Measurements from ENCODE around the gene SERPINE1. TPM values are rescaled to one million over a fixed set of nuclear protein-coding genes. Genes with fewer than 3 reads are reported as not detected.

Gene SERPINE1
- total RNA-seq, 2 donors from 2014 or later, result 3.7 to 24.4 TPM

DNA sequence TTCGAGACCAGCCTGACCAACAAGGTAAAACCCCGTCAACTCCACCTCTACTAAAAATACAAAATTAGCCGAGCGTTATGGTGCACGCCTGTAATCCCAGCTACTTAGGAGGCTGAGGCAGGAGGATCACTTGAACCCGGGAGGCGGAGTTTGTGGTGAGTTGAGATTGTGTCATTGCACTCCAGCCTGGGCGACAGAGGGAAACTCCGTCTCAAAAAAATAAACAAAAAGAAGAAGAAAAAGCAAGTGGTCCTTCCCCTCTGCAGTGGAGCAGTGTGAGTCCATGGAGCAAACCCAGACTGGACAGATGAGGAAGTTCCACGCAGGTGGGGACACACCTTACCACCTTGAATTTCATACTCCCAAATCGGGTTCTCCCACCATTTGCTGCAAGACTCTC lies 13.1 kb upstream of the SERPINE1 start:
- WGBS, result 84% methylated on average over 11 of the region's 11 CpGs
- Histone ChIP-seq H3K27ac (peak overlapping the region in 1 of 2 donors; percentile 5), H3K4me3 (no peak overlapping the region), H3K27me3 (replicated peaks; ENCODE audit: insufficient read depth) (no peaks in the 10 kb centered on the region), H3K4me1 (replicated peaks) (no peaks in the 10 kb centered on the region), H3K36me3 (no peaks in the 10 kb centered on the region), H3K9me3 (no peaks in the 10 kb centered on the region)
- intact Hi-C loops (cut with DNase I), result no loop called here
- no peak for TF ChIP-seq POLR2AphosphoS5 (IDR thresholded peaks at IDR 0.05)
- TF ChIP-seq, protein P1, sequence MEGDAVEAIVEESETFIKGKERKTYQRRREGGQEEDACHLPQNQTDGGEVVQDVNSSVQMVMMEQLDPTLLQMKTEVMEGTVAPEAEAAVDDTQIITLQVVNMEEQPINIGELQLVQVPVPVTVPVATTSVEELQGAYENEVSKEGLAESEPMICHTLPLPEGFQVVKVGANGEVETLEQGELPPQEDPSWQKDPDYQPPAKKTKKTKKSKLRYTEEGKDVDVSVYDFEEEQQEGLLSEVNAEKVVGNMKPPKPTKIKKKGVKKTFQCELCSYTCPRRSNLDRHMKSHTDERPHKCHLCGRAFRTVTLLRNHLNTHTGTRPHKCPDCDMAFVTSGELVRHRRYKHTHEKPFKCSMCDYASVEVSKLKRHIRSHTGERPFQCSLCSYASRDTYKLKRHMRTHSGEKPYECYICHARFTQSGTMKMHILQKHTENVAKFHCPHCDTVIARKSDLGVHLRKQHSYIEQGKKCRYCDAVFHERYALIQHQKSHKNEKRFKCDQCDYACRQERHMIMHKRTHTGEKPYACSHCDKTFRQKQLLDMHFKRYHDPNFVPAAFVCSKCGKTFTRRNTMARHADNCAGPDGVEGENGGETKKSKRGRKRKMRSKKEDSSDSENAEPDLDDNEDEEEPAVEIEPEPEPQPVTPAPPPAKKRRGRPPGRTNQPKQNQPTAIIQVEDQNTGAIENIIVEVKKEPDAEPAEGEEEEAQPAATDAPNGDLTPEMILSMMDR (IDR thresholded peaks at IDR 0.05), result no peak
- no peak for TF ChIP-seq POLR2A (IDR thresholded peaks at IDR 0.05)
- DNase-seq (ENCODE audit: low spot score), result no peak

- no peak for DNase-seq (ENCODE audit: low spot score)
- no peaks in the 10 kb centered on the region for H3K27me3 ChIP-seq (replicated peaks; ENCODE audit: insufficient read depth)
- no peak for TF ChIP-seq POLR2AphosphoS5 (IDR thresholded peaks at IDR 0.05)
- TF ChIP-seq, protein P1 (IDR thresholded peaks at IDR 0.05), result no peak
- no peak for TF ChIP-seq POLR2A (IDR thresholded peaks at IDR 0.05)
- intact Hi-C loops (cut with DNase I), result no loop called here
- H3K27ac ChIP-seq, result no peak overlapping the region
- no peaks in the 10 kb centered on the region for H3K36me3 ChIP-seq
- no peaks in the 10 kb centered on the region for H3K9me3 ChIP-seq
- no peak overlapping the region for H3K4me3 ChIP-seq
- 48% methylated on average over 8 of the region's 8 CpGs for WGBS
- no peaks in the 10 kb centered on the region for H3K4me1 ChIP-seq (replicated peaks)
These were observed 12.4 kb upstream of the SERPINE1 start for GRCh38 chr7:101114492-101114891.

DNA sequence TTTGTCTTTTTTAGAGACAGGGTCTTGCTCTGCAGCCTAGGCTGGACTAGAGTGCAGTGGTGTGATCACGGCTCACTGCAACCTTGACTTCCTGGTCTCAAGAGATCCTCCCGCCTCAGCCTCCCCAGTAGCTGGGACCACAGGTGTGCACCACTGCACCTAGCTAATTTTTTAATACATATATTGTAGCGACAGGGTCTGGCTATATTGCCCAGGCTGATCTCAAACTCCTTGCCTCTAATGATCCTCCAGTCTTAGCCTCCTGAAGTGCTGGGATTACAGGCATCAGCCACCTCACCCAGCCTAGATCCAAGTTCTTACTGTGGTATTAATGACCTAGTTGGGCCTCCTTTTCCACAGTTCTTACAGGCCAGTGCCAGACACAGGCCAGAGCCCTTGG lies 11.7 kb upstream of the SERPINE1 start:
- Histone ChIP-seq H3K4me3 (no peak overlapping the region), H3K9me3 (no peaks in the 10 kb centered on the region), H3K4me1 (replicated peaks) (no peaks in the 10 kb centered on the region), H3K27ac (no peak overlapping the region), H3K36me3 (no peaks in the 10 kb centered on the region), H3K27me3 (replicated peaks; ENCODE audit: insufficient read depth) (no peaks in the 10 kb centered on the region)
- WGBS, result 97% methylated on average over 3 of the region's 3 CpGs
- TF ChIP-seq POLR2AphosphoS5 (IDR thresholded peaks at IDR 0.05), result no peak
- TF ChIP-seq POLR2A (IDR thresholded peaks at IDR 0.05), result no peak
- TF ChIP-seq, protein P1 (IDR thresholded peaks at IDR 0.05), result no peak
- no peak for DNase-seq (ENCODE audit: low spot score)
- intact Hi-C loops (cut with DNase I), result no loop called here

GRCh38 chr7:101116898-101117297 lies 10.0 kb upstream of the SERPINE1 start:
- Histone ChIP-seq H3K4me3 (no peak overlapping the region), H3K36me3 (no peaks in the 10 kb centered on the region), H3K4me1 (replicated peaks) (no peaks in the 10 kb centered on the region), H3K27me3 (replicated peaks; ENCODE audit: insufficient read depth) (no peaks in the 10 kb centered on the region), H3K27ac (peak overlapping the region in 1 of 2 donors; percentile 38), H3K9me3 (no peaks in the 10 kb centered on the region)
- TF ChIP-seq POLR2AphosphoS5 (IDR thresholded peaks at IDR 0.05) (no peak), POLR2A (IDR thresholded peaks at IDR 0.05) (no peak)
- TF ChIP-seq, protein P1 (IDR thresholded peaks at IDR 0.05), result no peak
- WGBS, result 84% methylated on average over 10 of the region's 10 CpGs
- intact Hi-C loops (cut with DNase I), result no loop called here
- no peak for DNase-seq (ENCODE audit: low spot score)

DNA sequence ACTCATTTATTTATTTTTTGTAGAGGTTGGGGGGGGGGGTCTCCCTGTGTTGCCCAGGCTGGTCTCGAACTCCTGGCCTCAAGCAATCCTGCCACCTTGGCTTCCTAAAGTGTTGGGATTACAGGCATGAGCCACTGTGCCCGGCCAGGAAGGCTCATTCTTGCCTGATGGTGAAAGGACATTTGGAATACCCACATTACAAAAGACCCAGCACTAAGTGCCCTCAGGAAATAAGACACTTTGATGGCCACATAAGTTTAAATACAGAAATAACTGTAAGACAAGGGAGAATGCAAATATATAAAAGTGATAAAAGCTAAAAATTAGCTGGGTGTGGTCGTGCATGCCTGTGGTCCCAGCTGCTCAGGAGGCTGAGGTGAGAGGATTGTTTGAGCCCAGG lies 8.0 kb upstream of the SERPINE1 start:
- H3K4me1 ChIP-seq (replicated peaks), result no peaks in the 10 kb centered on the region
- no peak overlapping the region for H3K27ac ChIP-seq
- H3K4me3 ChIP-seq, result no peak overlapping the region
- intact Hi-C loops (cut with DNase I), result no loop called here
- no peaks in the 10 kb centered on the region for H3K27me3 ChIP-seq (replicated peaks; ENCODE audit: insufficient read depth)
- H3K36me3 ChIP-seq, result no peaks in the 10 kb centered on the region
- no peak for DNase-seq (ENCODE audit: low spot score)
- WGBS, result 75% methylated on average over 3 of the region's 3 CpGs
- TF ChIP-seq POLR2A (IDR thresholded peaks at IDR 0.05), result no peak
- TF ChIP-seq, protein P1 (IDR thresholded peaks at IDR 0.05), result no peak
- no peak for TF ChIP-seq POLR2AphosphoS5 (IDR thresholded peaks at IDR 0.05)
- H3K9me3 ChIP-seq, result no peaks in the 10 kb centered on the region

Data from prostate gland (tissue), 2 donors.